Type B pancreatic cell (in vitro differentiated cells): ENCODE results near the gene RANBP2. TPM values are rescaled to one million over a fixed set of nuclear protein-coding genes. Genes with fewer than 3 reads are reported as not detected.
"Not testable (repeated sequence)": the region's sequence is repeated elsewhere in the genome, so short reads cannot be mapped to it uniquely, and the experiment has no call there.

Experiments used
- DNase-seq: peaks from one replicate; pipeline ENCODE4 v3.0.0; 2021; ENCODE audit warnings: mixed read lengths; ENCODE audit not compliant: unreplicated experiment; ENCODE audit errors: extremely low spot score
- H3K27ac Mint-ChIP-seq: 2 replicates; pipeline ENCODE4 v1.8.0; 2021; ENCODE audit warnings: mild to moderate bottlenecking, mixed read lengths
- H3K27me3 Mint-ChIP-seq: 2 replicates; pipeline ENCODE4 v1.8.0; 2021; ENCODE audit warnings: mixed read lengths
- H3K36me3 Mint-ChIP-seq: 2 replicates; pipeline ENCODE4 v1.8.0; 2021; ENCODE audit warnings: mixed read lengths
- H3K4me1 Mint-ChIP-seq: one replicate; pipeline ENCODE4 v1.8.0; 2021; ENCODE audit warnings: mixed read lengths; ENCODE audit not compliant: unreplicated experiment
- H3K4me3 Mint-ChIP-seq: 2 replicates; pipeline ENCODE4 v1.8.0; 2021; ENCODE audit warnings: mild to moderate bottlenecking, mixed read lengths
- H3K9me3 Mint-ChIP-seq: 2 replicates; pipeline ENCODE4 v1.8.0; 2021; ENCODE audit warnings: mixed read lengths
- long read RNA-seq: library from polyadenylated mRNA; unstranded; transcript quantifications from one replicate; pipeline ENCODE4 v2.0.0, GENCODE V29; 2020
- total RNA-seq: library from RNA; stranded (reverse); gene quantifications from 2 replicates; pipeline ENCODE4 v1.2.1, GENCODE V29; 2021; ENCODE audit warnings: low replicate concordance
- TF ChIP-seq, protein P1 (sequence below): fragments of 200-600 bp; sonication (generic); conservative IDR thresholded peaks from 2 replicates; pipeline ENCODE4 v1.5.0; 2021; ENCODE audit warnings: antibody characterized with exemption, mild to moderate bottlenecking

The RANBP2 gene
- total RNA-seq, result 68.4 and 80.3 TPM in 2 replicates
- long read RNA-seq, partial matches to known transcripts, result 62 of 81 reads
- long read RNA-seq, other reads (novel, unspliced or antisense), result 19 of 81 reads

- H3K9me3 Mint-ChIP-seq, result no peaks in the 10 kb centered on the region
- DNase-seq, result peak; percentile 96
Measured at GRCh38 chr2:108719149-108720044, at the start of gene RANBP2. Gene RANBP2, plus strand, starts transcription at chr2:108719482. Its CDS starts 125 bp downstream, at chr2:108719607.

GRCh38 chr2:108670282-108670681, 49.0 kb upstream of the RANBP2 start:
- H3K27me3 Mint-ChIP-seq, H3K36me3 Mint-ChIP-seq, DNase-seq, H3K4me1 Mint-ChIP-seq, H3K4me3 Mint-ChIP-seq, H3K9me3 Mint-ChIP-seq, H3K27ac Mint-ChIP-seq: not testable (repeated sequence)

More at GRCh38 chr2:108719149-108720044, at the start of gene RANBP2:
- H3K36me3 Mint-ChIP-seq, result no peaks in the 10 kb centered on the region
- peak within 1 kb of the TSS; percentile 97 for H3K27ac Mint-ChIP-seq
- H3K4me3 Mint-ChIP-seq, result peak within 1 kb of the TSS; percentile 91
- H3K27me3 Mint-ChIP-seq, result no peaks in the 10 kb centered on the region
- TF ChIP-seq, protein P1, sequence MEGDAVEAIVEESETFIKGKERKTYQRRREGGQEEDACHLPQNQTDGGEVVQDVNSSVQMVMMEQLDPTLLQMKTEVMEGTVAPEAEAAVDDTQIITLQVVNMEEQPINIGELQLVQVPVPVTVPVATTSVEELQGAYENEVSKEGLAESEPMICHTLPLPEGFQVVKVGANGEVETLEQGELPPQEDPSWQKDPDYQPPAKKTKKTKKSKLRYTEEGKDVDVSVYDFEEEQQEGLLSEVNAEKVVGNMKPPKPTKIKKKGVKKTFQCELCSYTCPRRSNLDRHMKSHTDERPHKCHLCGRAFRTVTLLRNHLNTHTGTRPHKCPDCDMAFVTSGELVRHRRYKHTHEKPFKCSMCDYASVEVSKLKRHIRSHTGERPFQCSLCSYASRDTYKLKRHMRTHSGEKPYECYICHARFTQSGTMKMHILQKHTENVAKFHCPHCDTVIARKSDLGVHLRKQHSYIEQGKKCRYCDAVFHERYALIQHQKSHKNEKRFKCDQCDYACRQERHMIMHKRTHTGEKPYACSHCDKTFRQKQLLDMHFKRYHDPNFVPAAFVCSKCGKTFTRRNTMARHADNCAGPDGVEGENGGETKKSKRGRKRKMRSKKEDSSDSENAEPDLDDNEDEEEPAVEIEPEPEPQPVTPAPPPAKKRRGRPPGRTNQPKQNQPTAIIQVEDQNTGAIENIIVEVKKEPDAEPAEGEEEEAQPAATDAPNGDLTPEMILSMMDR, result no peak
- H3K4me1 Mint-ChIP-seq, result peaks cover 14% of the 10 kb centered on the region

GRCh38 chr2:108672200-108672805, 47.0 kb upstream of the RANBP2 start:
- not testable (repeated sequence) for H3K9me3 Mint-ChIP-seq, H3K4me1 Mint-ChIP-seq, H3K27me3 Mint-ChIP-seq, DNase-seq, H3K36me3 Mint-ChIP-seq, H3K4me3 Mint-ChIP-seq, H3K27ac Mint-ChIP-seq

GRCh38 chr2:108676522-108676921, 42.8 kb upstream of the RANBP2 start:
- H3K4me3 Mint-ChIP-seq, H3K4me1 Mint-ChIP-seq, H3K27ac Mint-ChIP-seq, DNase-seq, H3K9me3 Mint-ChIP-seq, H3K36me3 Mint-ChIP-seq, H3K27me3 Mint-ChIP-seq: not testable (repeated sequence)

GRCh38 chr2:108677239-108677744, 42.0 kb upstream of the RANBP2 start:
- not testable (repeated sequence) for H3K4me1 Mint-ChIP-seq, DNase-seq, H3K27me3 Mint-ChIP-seq, H3K36me3 Mint-ChIP-seq, H3K27ac Mint-ChIP-seq, H3K4me3 Mint-ChIP-seq, H3K9me3 Mint-ChIP-seq

- Mint-ChIP-seq H3K4me3 (peak overlapping the region; percentile 64), H3K27ac (peak overlapping the region; percentile 17)
- H3K9me3 Mint-ChIP-seq, H3K36me3 Mint-ChIP-seq, DNase-seq, H3K27me3 Mint-ChIP-seq, H3K4me1 Mint-ChIP-seq: not testable (repeated sequence)
Measured at GRCh38 chr2:108678198-108678651, 41.1 kb upstream of the RANBP2 start.

- H3K4me3 Mint-ChIP-seq, H3K36me3 Mint-ChIP-seq, H3K27ac Mint-ChIP-seq, H3K9me3 Mint-ChIP-seq, H3K4me1 Mint-ChIP-seq, DNase-seq, H3K27me3 Mint-ChIP-seq: not testable (repeated sequence)
Measured at GRCh38 chr2:108680805-108681204, 38.5 kb upstream of the RANBP2 start.

DNA sequence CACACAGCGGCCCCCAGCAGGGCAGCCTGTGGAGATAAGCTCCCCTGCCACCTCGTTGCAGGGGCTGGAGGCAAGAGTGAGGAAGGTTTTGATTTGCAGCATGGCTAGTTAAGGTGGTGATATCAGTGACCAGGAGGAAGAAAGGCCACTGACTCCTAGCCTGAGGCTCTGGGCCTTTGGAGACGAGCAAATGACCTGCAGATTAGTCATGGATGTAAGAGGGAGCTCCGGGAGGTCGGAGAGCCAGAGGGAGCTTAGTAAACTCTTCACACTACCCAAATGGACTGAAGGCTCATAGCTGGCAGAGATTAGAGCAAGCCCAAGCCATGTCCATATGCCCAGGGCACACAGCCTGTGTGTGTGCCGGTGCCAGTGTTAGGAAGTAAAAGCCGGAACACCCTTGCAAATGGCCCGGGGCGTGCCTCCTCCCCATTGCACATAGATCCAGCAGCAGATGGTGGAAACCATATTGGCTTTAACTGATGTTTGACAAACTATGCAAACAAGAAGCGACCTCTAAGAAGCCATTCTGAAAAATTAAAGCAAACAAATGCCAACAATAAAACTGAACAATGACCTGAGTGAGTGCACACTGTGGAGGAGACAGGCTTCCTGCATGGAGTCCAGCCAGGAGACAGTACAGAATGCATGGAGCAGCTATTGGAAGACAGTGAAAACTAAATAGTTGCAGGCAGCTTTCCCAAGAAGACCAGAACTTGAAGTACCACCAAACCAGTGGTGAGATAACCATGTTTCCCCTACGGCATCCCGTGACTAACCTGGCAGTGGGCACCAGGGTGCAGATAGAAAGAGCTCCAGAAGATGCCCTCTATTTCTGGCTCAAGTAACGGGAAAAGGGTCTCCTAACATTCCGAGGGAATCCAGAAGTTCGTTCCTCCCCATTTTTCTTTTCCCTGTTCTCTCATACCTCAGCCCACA, 30.2 kb upstream of the RANBP2 start:
- DNase-seq, H3K27ac Mint-ChIP-seq, H3K36me3 Mint-ChIP-seq, H3K27me3 Mint-ChIP-seq, H3K4me3 Mint-ChIP-seq, H3K9me3 Mint-ChIP-seq, H3K4me1 Mint-ChIP-seq: not testable (repeated sequence)
